NCI-H2029 (cell line): ENCODE data around the gene PPP2R3B.
"Not testable (repeated sequence)": the region's sequence is repeated elsewhere in the genome, so short reads cannot be mapped to it uniquely, and the experiment has no call there.

Experiments used
- DNase-seq: peaks from one replicate; lab custom pipeline; 2025; lab: John Stamatoyannopoulos, UW

Gene PPP2R3B

DNA sequence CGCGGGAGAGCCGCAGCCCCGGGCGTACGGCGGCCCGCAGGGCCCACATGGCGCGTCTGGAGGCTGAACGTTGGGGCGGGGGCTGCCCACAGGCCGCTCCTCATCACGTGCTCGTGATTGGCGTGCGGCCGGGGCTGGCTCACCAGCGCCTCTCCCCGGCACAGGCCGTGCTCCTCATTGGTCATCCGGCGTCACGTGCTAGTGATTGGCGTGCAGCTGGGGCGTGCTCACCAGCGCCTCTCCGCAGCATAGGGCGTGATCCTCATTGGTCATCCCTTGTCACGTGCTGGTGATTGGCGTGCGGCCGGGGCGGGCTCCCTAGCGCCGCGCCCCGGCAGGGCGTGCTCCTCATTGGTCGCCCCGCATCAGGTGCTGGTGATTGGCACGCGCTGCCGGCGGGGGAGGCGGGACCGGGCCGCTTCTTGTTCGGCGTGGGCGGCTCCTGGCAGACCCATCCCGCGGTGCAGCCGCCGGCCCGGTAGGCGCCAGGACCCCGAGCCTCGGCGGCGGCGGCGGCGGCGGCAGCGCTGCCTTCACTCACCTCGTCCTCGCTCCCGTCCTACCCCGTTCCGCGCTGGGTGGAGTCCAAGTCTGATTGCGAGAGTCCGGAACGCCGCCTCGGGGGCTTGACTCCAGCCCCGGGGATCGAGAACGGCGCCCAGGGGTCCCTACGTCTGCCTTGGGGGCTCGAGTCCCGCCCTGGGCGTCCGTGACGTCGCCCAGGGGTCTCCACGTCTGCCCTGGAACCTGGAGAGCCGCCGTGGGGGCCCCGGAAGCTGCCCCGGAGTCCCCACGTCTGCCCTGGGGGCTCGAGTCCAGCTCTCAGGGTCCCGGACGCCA is 67.7 kb downstream of the PPP2R3B start, which contains the start of gene GTPBP6:
Gene GTPBP6, minus strand, starts transcription at position 58 of the 840 bp plus-strand sequence. Its CDS starts 9 bp downstream, at position 49.
- DNase-seq, result no peak

GRCh38 chrX:318068-318738 is 68.5 kb downstream of the PPP2R3B start:
- DNase-seq, result no peak

- DNase-seq, result no peak
Measured at GRCh38 chrX:317424-318067, 69.2 kb downstream of the PPP2R3B start.

GRCh38 chrX:316351-317325 is 70.1 kb downstream of the PPP2R3B start:
- no peak for DNase-seq

- no peak for DNase-seq
Measured at GRCh38 chrX:314781-315595, 71.7 kb downstream of the PPP2R3B start.

- no peak for DNase-seq
Measured at GRCh38 chrX:314049-314448, 72.7 kb downstream of the PPP2R3B start.

DNA sequence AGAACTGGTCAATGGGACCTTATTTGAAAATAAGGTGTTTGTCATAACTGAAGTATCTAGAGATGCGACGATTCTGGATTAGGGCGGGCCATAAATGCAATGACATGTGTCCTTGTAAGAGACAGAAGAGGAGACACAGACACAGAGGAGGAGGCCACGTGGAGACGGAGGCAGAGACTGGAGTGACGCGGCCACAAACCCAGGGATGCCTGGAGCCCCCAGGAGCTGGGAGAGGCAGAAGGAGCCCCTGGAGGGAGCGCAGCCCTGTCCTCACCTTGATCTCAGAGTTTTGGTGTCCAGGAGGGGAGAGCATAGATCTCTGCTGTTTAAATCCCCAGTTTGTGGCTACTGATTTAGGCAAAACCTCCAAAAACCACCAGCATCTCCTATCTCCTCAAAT is 73.2 kb downstream of the PPP2R3B start:
- DNase-seq, result no peak

DNA sequence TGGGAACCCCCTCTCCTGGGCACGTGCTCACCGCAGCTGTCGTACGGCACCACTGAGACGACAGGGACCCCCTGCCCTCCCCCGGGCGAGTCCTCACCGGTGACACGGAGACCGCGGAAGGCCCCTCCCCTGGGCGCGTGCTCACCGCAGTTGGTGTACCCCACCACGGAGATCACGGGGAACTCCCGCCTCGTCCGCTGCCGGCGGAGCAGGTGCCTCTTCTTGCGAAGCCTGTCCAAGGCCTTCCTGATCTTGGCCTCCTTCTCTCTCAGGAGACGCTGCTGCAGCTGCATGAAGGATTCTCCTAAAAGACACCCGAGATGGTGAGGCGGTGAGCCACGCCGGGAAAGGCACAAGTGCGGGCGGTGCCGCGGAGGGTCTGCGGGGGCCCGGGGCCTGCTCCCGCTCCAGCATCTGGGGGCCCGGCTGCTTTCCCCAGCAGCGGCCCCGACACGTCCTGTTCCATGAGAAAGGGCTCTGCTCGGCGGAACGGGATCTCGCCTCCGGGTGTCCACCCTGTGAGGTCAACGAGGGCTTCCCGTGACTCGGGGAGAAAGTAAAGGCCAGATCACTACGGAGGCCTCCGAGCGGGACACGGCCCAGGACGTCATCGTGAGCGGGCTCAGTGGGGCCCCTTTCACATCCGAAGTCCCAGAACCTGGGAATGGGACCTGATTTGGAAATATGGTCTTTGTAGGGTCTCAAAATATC is 73.9 kb downstream of the PPP2R3B start:
- no peak for DNase-seq

DNA sequence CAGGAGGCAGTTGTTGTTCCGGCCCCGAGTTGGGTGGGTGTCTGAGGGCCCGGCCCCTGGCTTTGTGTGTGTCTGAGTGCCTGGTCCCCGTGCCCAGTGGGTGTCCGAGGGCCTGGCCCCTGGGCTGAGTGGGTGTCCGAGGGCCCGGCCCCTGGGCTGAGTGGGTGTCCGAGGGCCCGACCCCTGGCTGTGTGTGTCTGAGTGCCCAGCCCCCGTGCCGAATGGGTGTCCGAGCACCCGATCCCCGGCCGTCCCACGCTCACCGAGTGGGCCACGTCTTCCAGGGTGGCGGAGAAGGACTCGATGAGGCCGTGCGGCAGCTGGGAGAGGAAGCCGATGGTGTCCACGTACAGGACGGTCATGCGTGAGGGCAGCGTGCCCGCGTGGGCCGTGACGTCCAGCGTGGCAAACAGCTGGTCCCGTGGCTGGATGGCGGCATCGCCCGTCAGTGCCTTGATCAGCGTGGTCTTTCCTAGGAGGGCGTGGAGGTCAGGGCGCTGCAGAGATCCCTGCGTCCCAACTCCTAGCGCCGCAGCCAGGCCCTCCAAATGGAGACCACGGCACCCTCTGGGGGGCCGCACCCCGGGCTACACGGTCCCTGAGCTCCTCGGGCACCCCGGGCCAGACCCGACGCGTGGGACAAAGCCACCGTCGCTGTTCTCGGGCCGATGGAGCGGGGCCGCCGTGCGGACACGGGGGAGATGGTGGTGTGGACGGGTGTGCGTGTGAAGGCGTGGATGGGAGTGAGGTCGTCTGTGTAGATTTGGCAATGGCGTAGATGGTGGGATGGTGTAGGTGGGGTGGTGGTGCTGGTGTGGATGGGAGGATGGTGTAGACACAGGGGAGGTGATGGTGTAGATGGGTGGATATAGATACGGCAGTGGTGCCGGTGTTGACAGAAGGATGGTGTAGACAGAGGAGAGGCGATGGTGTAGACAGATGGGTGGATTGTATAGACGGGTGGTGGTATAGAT is 75.3 kb downstream of the PPP2R3B start:
- DNase-seq, result no peak

- DNase-seq, result no peak
Measured at GRCh38 chrX:310621-311155, 76.0 kb downstream of the PPP2R3B start.

GRCh38 chrX:308821-309520 is 77.7 kb downstream of the PPP2R3B start:
- no peak for DNase-seq

- no peak for DNase-seq
Measured at GRCh38 chrX:307261-308111, 79.2 kb downstream of the PPP2R3B start.

DNA sequence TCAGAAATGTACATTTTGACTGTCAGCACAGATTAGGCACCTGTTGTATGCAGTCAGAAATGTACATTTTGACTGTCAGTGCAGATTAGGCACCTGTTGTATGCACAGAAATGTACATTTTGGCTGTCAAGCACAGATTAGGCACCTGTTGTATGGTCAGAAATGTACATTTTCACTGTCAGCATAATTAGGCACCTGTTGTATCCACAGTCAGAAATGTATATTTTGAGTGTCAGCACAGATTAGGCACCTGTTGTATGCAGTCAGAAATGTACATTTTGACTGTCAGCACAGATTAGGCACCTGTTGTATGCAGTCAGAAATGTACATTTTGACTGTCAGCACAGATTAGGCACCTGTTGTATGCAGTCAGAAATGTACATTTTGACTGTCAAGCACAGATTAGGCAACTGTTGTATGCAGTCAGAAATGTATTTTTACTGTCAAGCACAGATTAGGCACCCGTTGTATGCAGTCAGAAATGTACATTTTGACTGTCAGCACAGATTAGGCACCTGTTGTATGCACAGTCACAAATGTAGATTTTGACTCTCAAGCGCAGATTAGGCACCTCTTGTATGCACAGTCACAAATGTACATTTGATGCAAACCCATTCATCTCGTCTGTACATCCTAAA is 80.0 kb downstream of the PPP2R3B start:
- not testable (repeated sequence) for DNase-seq

- not testable (repeated sequence) for DNase-seq
Measured at GRCh38 chrX:305781-306613, 80.7 kb downstream of the PPP2R3B start.

DNA sequence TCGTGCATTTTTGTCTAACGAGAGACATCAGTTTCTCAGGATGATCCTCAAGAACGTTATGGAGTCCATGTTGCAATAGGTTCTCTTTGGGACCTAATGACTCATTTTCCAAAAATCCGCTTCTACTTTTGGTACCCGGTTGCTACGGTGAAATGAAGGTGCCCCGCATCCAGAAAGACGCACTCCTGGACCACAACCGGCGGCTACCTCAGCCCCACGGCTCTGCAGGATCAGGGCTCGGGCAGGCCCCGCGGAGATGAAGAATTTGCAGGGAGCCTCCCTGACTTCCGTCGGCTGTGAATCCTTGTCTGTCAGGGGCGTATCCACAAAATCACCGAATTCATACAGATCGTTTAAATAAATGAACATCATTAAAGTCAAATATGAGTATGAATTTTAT is 83.7 kb downstream of the PPP2R3B start:
- DNase-seq, result no peak

GRCh38 chrX:300334-300733 is 86.4 kb downstream of the PPP2R3B start:
- DNase-seq, result no peak
